Mesangial cell (primary cell): ENCODE measurements around the gene CLIC5. TPM values are rescaled to one million over a fixed set of nuclear protein-coding genes. Genes with fewer than 3 reads are reported as not detected.

ENCODE experiments used
- total RNA-seq: library from RNA; depleted of rRNA; stranded (reverse); fragments of >200 nt; gene quantifications from 2 replicates; pipeline ENCODE4 v1.2.3, GENCODE V29; 2015

CLIC5 gene
- total RNA-seq = 0.49 and 2.8 TPM in 2 replicates

DNA sequence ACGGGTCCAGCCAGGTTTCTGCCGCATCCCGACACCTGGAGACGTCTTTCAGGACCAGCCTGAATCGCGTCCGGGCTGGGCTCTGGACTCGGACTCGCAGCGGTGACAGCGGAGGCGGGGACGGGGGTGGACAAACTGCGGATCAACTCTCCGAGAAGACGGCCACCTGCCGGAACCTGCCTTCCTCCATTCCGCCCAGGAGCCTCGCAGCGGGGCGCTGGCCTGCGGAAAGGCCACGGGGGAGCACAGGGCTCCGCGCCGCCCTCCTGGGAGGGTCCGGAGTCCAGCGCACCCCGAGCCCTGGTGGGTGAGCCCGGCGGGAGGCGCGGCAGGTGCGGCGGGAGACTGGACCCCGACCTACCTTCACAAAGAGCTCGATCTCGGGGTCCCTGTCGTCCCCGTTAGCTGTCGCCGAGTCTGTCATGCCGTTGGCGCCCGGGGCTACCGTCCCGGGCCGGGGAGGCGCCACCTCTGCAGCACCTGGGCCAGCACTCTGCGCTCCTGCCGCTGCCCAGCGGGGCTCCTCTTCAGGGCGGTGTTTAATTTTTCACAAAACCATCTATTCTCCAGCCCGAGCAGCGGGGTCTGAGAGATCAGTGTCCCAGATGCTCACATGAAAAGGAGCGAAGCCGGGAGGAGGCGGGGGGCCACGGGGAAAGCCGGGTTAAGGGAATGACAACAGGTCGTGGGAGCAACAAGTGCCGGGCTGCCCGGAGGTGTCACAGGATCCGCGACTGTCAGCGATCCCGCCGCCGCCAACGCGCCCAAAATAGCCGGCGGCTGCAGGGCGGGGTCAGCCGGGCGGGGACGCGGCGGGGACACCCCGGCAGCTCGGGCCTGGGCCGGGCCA lies at the start of gene CLIC5:
Gene CLIC5, minus strand, starts transcription at position 742 of the 850 bp plus-strand sequence. Its CDS starts 318 bp downstream, at position 424.

Other genes starting within 250 kb of the CLIC5 start
- 4.2 and 5.8 TPM in 2 replicates for gene ENPP4, start 114.1 kb upstream of the CLIC5 start, total RNA-seq
- gene ENPP5, start 155.1 kb upstream of the CLIC5 start, total RNA-seq = 0.81 and 3.8 TPM in 2 replicates